ENCODE data around the gene RRP1B. TPM values are rescaled to one million over a fixed set of nuclear protein-coding genes. Genes with fewer than 3 reads are reported as not detected.

Gene RRP1B
- total and polyA plus RNA-seq, 9 of the 15 experiments (the other 6 are each of a cell fraction or from before 2014, with no cell fraction given), result 6.8 to 66.6 (median 41.9) TPM

GRCh38 chr21:43717967-43718871 lies 58.9 kb downstream of the RRP1B start (continued):
- TF ChIP-seq, protein P1, sequence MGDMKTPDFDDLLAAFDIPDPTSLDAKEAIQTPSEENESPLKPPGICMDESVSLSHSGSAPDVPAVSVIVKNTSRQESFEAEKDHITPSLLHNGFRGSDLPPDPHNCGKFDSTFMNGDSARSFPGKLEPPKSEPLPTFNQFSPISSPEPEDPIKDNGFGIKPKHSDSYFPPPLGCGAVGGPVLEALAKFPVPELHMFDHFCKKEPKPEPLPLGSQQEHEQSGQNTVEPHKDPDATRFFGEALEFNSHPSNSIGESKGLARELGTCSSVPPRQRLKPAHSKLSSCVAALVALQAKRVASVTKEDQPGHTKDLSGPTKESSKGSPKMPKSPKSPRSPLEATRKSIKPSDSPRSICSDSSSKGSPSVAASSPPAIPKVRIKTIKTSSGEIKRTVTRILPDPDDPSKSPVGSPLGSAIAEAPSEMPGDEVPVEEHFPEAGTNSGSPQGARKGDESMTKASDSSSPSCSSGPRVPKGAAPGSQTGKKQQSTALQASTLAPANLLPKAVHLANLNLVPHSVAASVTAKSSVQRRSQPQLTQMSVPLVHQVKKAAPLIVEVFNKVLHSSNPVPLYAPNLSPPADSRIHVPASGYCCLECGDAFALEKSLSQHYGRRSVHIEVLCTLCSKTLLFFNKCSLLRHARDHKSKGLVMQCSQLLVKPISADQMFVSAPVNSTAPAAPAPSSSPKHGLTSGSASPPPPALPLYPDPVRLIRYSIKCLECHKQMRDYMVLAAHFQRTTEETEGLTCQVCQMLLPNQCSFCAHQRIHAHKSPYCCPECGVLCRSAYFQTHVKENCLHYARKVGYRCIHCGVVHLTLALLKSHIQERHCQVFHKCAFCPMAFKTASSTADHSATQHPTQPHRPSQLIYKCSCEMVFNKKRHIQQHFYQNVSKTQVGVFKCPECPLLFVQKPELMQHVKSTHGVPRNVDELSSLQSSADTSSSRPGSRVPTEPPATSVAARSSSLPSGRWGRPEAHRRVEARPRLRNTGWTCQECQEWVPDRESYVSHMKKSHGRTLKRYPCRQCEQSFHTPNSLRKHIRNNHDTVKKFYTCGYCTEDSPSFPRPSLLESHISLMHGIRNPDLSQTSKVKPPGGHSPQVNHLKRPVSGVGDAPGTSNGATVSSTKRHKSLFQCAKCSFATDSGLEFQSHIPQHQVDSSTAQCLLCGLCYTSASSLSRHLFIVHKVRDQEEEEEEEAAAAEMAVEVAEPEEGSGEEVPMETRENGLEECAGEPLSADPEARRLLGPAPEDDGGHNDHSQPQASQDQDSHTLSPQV (IDR thresholded peaks at IDR 0.05), result no peak
- TF ChIP-seq FUS (optimal IDR thresholded peaks at IDR 0.05; ENCODE audit: low read depth, low read length) (peak; percentile 67), ZNF589 (CRISPR knock-in tag; IDR thresholded peaks at IDR 0.05; ENCODE audit: low read depth) (0 out of 2 replicates have a peak, but pooled peaks have one; percentile 36), NFIC (IDR thresholded peaks at IDR 0.05) (peak; percentile 15; the same call in 1 of the 2 replicates), SRSF3 (IDR thresholded peaks at IDR 0.05; ENCODE audit: insufficient read depth, low read length) (0 out of 2 replicates have a peak, but pooled peaks have one; percentile 84), ZFX (CRISPR knock-in tag; IDR thresholded peaks at IDR 0.05) (peak; percentile 59), KAT7 (CRISPR knock-in tag; IDR thresholded peaks at IDR 0.05; ENCODE audit: borderline replicate concordance) (peak; percentile 16; the same call in 1 of the 2 replicates), TFAP4 (CRISPR knock-in tag; IDR thresholded peaks at IDR 0.05; ENCODE audit: borderline replicate concordance) (0 out of 2 replicates have a peak, but pooled peaks have one; percentile 7), FIP1L1 (IDR thresholded peaks at IDR 0.05; ENCODE audit: low read depth, low read length, poor library complexity, severe bottlenecking) (peak; percentile 84), ZBTB1 (CRISPR knock-in tag; IDR thresholded peaks at IDR 0.05; ENCODE audit: borderline replicate concordance, low read depth) (peak; percentile 70; the same call in 1 of the 2 replicates)
- TF ChIP-seq, protein P2, sequence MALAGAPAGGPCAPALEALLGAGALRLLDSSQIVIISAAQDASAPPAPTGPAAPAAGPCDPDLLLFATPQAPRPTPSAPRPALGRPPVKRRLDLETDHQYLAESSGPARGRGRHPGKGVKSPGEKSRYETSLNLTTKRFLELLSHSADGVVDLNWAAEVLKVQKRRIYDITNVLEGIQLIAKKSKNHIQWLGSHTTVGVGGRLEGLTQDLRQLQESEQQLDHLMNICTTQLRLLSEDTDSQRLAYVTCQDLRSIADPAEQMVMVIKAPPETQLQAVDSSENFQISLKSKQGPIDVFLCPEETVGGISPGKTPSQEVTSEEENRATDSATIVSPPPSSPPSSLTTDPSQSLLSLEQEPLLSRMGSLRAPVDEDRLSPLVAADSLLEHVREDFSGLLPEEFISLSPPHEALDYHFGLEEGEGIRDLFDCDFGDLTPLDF (CRISPR knock-in tag; IDR thresholded peaks at IDR 0.05), result peak; percentile 67; the same call in 1 of the 2 replicates
- TF ChIP-seq, protein P3, sequence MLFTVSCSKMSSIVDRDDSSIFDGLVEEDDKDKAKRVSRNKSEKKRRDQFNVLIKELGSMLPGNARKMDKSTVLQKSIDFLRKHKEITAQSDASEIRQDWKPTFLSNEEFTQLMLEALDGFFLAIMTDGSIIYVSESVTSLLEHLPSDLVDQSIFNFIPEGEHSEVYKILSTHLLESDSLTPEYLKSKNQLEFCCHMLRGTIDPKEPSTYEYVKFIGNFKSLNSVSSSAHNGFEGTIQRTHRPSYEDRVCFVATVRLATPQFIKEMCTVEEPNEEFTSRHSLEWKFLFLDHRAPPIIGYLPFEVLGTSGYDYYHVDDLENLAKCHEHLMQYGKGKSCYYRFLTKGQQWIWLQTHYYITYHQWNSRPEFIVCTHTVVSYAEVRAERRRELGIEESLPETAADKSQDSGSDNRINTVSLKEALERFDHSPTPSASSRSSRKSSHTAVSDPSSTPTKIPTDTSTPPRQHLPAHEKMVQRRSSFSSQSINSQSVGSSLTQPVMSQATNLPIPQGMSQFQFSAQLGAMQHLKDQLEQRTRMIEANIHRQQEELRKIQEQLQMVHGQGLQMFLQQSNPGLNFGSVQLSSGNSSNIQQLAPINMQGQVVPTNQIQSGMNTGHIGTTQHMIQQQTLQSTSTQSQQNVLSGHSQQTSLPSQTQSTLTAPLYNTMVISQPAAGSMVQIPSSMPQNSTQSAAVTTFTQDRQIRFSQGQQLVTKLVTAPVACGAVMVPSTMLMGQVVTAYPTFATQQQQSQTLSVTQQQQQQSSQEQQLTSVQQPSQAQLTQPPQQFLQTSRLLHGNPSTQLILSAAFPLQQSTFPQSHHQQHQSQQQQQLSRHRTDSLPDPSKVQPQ (CRISPR knock-in tag; IDR thresholded peaks at IDR 0.05; ENCODE audit: borderline replicate concordance), result no peak
- TF ChIP-seq, protein P4, sequence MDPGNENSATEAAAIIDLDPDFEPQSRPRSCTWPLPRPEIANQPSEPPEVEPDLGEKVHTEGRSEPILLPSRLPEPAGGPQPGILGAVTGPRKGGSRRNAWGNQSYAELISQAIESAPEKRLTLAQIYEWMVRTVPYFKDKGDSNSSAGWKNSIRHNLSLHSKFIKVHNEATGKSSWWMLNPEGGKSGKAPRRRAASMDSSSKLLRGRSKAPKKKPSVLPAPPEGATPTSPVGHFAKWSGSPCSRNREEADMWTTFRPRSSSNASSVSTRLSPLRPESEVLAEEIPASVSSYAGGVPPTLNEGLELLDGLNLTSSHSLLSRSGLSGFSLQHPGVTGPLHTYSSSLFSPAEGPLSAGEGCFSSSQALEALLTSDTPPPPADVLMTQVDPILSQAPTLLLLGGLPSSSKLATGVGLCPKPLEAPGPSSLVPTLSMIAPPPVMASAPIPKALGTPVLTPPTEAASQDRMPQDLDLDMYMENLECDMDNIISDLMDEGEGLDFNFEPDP (CRISPR knock-in tag; IDR thresholded peaks at IDR 0.05), result peak; percentile 28; the same call in 1 of the 2 replicates

Measured in K562 (cell line).